Neuron (in vitro differentiated cells): Measurements from ENCODE around the gene DUSP14.
A peak's percentile ranks its signal among the peaks of the same experiment; 100 is the strongest.

Source experiments
- H2AFZ ChIP-seq: one replicate; pipeline ENCODE4 v1.6.1; 2013; ENCODE audit warnings: low read depth, mild to moderate bottlenecking, inconsistent platforms, low read length, moderate library complexity
- H3K27me3 ChIP-seq: one replicate; pipeline ENCODE4 v1.6.1; 2013; ENCODE audit warnings: low read length; ENCODE audit not compliant: insufficient read depth
- H3K36me3 ChIP-seq: one replicate; pipeline ENCODE4 v1.6.1; 2013; ENCODE audit warnings: low read length; ENCODE audit not compliant: insufficient read depth
- H3K4me1 ChIP-seq: one replicate; pipeline ENCODE4 v1.6.1; 2013; ENCODE audit warnings: low read length; ENCODE audit not compliant: insufficient read depth
- H3K4me3 ChIP-seq: 2 replicates; pipeline ENCODE4 v1.5.1; 2013; ENCODE audit warnings: mild to moderate bottlenecking, low read length, moderate library complexity
- H3K9me3 ChIP-seq: one replicate; pipeline ENCODE4 v1.6.1; 2013; ENCODE audit warnings: low read length

DUSP14 gene

GRCh38 chr17:37470181-37470580 is 19.5 kb upstream of the DUSP14 start:
- Histone ChIP-seq H3K9me3 (no peaks in the 10 kb centered on the region), H2AFZ (no peak overlapping the region), H3K4me3 (no peak overlapping the region), H3K4me1 (no peaks in the 10 kb centered on the region), H3K27me3 (no peaks in the 10 kb centered on the region), H3K36me3 (peaks cover 75% of the 10 kb centered on the region)

GRCh38 chr17:37475731-37476420 is 13.8 kb upstream of the DUSP14 start:
- Histone ChIP-seq H3K36me3 (peaks cover 71% of the 10 kb centered on the region), H2AFZ (no peak overlapping the region), H3K4me3 (no peak overlapping the region), H3K4me1 (peaks cover 4% of the 10 kb centered on the region), H3K27me3 (no peaks in the 10 kb centered on the region), H3K9me3 (no peaks in the 10 kb centered on the region)

DNA sequence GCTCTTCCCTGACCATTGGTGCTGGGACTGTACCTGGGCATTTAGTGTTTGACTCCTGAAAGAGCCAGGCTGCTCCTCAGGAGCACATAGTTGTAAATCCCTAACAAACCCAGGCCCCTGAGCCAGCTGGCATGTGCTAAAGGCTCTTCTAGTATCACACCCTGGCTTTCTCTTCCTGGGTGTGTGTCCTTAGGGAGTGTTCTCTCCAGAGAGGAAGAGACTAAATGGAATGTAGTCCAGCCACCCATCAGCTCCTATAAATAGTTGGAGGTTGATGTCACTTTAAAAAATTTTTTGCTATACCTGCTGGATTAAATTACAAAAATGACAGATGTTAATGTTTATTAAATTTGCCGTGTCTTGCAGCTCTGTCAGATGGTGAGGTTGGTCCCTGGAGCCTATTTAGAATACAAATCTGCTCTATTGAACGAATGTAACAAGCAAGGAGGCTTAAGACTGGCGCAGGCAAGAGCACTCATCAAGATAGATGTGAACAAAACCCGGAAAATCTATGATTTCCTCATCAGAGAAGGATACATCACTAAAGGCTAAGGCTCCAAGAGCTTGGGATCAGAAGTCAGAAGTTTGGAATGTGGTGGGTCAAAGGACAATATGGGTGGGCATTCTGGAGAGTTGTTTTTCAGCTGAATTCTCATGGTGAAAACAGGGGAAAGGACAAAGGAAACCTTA is 13.1 kb upstream of the DUSP14 start:
- H3K4me3 ChIP-seq, result no peak overlapping the region
- peaks cover 65% of the 10 kb centered on the region for H3K36me3 ChIP-seq
- H3K27me3 ChIP-seq, result no peaks in the 10 kb centered on the region
- H3K9me3 ChIP-seq, result no peaks in the 10 kb centered on the region
- H3K4me1 ChIP-seq, result peaks cover 4% of the 10 kb centered on the region
- H2AFZ ChIP-seq, result no peak overlapping the region

- Histone ChIP-seq H3K4me1 (peaks cover 9% of the 10 kb centered on the region), H3K36me3 (peaks cover 59% of the 10 kb centered on the region), H2AFZ (no peak overlapping the region), H3K4me3 (no peak overlapping the region), H3K27me3 (no peaks in the 10 kb centered on the region), H3K9me3 (no peaks in the 10 kb centered on the region)
Measured at GRCh38 chr17:37478187-37478586, 11.5 kb upstream of the DUSP14 start.

GRCh38 chr17:37479025-37479424 is 10.7 kb upstream of the DUSP14 start:
- peaks cover 52% of the 10 kb centered on the region for H3K36me3 ChIP-seq
- H3K4me1 ChIP-seq, result peaks cover 14% of the 10 kb centered on the region
- H3K27me3 ChIP-seq, result no peaks in the 10 kb centered on the region
- H2AFZ ChIP-seq, result no peak overlapping the region
- no peaks in the 10 kb centered on the region for H3K9me3 ChIP-seq
- H3K4me3 ChIP-seq, result no peak overlapping the region

GRCh38 chr17:37480427-37480826 is 9.3 kb upstream of the DUSP14 start:
- Histone ChIP-seq H3K4me1 (peaks cover 14% of the 10 kb centered on the region), H3K9me3 (no peaks in the 10 kb centered on the region), H2AFZ (no peak overlapping the region), H3K4me3 (no peak overlapping the region), H3K27me3 (no peaks in the 10 kb centered on the region), H3K36me3 (peaks cover 42% of the 10 kb centered on the region)

GRCh38 chr17:37481001-37481665 is 8.6 kb upstream of the DUSP14 start:
- H3K9me3 ChIP-seq, result no peaks in the 10 kb centered on the region
- H3K36me3 ChIP-seq, result peaks cover 36% of the 10 kb centered on the region
- no peak overlapping the region for H3K4me3 ChIP-seq
- peaks cover 14% of the 10 kb centered on the region for H3K4me1 ChIP-seq
- no peaks in the 10 kb centered on the region for H3K27me3 ChIP-seq
- H2AFZ ChIP-seq, result no peak overlapping the region

DNA sequence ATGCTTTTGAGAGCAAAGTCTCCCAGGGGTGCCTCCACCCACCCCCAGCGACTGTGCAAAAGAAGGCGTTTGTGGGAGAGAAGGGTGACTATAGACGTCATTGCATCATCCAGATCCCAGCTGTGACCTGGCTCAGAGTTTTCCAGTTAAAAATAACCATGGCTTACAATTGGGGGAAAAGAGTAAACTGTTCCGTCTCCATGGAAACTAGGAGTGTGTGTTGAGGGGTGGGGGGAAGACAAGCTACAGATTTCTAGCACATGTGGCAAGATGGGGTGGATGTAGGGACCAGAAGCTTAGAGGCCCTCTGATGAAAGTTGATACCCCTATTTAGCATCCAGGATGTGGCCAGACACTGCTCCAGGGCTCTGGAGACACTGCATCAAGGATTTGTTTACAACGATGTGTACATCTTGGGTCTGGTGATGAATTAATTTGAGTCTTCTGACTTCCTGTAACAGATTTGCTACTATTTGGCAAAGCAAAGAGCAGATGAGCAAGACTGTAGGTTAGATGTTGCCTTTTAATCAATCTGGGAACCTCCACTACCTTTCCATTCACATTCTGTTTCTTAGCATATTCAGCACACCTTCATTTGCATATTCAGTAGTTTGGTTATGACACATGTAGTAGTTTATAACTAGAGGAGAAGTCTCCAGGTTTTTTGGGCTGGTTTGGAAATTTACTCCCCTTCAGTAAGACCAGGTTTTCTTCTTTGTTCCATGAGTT is 6.2 kb upstream of the DUSP14 start:
- H3K4me1 ChIP-seq, result peaks cover 12% of the 10 kb centered on the region
- H3K27me3 ChIP-seq, result no peaks in the 10 kb centered on the region
- H3K4me3 ChIP-seq, result no peak overlapping the region
- peaks cover 15% of the 10 kb centered on the region for H3K36me3 ChIP-seq
- no peaks in the 10 kb centered on the region for H3K9me3 ChIP-seq
- H2AFZ ChIP-seq, result no peak overlapping the region

GRCh38 chr17:37485938-37486570 is 3.6 kb upstream of the DUSP14 start:
- H3K4me3 ChIP-seq, result no peak overlapping the region
- H3K4me1 ChIP-seq, result peaks cover 25% of the 10 kb centered on the region
- H2AFZ ChIP-seq, result no peak overlapping the region
- no peaks in the 10 kb centered on the region for H3K27me3 ChIP-seq
- no peaks in the 10 kb centered on the region for H3K36me3 ChIP-seq
- H3K9me3 ChIP-seq, result no peaks in the 10 kb centered on the region

DNA sequence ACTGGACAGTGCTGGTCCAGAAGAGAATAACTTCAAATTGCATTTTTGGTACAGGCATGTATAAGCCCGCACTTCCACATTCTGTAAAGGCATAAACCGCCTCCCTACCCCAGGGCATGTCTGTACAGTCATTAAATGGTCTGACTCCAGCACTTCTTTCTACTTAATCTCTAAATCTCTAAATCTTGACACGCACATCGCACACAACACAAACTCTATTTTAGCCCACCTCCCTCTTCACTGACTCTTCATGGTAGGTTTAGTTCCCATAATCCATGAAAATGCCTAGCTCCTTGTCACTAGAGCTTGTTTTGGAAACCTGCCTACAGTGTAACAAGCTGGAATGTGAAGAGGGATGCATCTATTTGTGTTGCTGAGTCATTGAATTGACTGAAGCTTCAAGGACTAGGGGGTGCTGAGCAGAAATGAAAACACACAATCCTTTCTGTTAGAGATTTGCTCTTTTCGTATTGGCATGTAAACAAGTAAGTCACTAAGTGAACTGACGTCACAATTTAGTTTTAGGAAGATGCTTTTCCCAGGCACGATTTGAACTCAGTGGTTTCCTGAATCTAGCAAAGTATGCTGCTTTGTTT is 1.6 kb upstream of the DUSP14 start:
- H3K9me3 ChIP-seq, result no peaks in the 10 kb centered on the region
- H3K4me1 ChIP-seq, result peaks cover 40% of the 10 kb centered on the region
- no peak overlapping the region for H3K4me3 ChIP-seq
- no peaks in the 10 kb centered on the region for H3K27me3 ChIP-seq
- no peaks in the 10 kb centered on the region for H3K36me3 ChIP-seq
- H2AFZ ChIP-seq, result no peak overlapping the region

- Histone ChIP-seq H2AFZ (peak overlapping the region; percentile 98), H3K27me3 (no peaks in the 10 kb centered on the region), H3K9me3 (no peaks in the 10 kb centered on the region), H3K4me3 (peak overlapping the region; percentile 98), H3K36me3 (no peaks in the 10 kb centered on the region), H3K4me1 (peaks cover 35% of the 10 kb centered on the region)
Measured at GRCh38 chr17:37488607-37489196, 989 bp upstream of the DUSP14 start.

DNA sequence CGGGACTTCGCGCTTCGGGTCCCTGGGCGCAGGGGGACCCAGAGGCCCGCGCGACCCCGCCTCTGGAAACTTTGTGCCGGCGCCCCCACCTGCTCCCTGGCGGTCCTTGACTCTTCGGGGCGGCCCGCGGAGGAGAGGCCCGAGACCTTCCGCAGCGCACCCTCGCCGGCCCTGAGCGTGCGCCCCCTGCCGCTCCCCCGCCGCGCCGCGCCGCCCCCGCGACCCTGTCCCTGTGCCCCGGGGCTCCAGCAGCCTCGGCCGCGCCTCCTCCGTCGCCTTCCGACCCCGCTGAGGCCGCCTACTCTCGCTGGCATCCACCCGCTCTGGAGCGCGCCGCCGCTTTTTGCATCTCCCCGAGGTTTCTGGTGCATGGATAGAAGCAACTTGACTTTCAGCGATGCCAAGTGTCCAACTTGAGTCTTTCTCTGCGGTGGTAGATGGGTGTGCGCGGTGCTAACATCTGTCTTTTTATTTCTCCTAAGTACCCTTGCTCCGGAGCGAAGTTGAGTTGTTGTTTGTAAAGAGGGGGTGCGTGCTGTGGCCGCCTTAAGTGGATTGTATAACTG is 414 bp downstream of the DUSP14 start:
- Histone ChIP-seq H3K4me1 (peaks cover 37% of the 10 kb centered on the region), H3K27me3 (no peaks in the 10 kb centered on the region), H2AFZ (peak overlapping the region; percentile 62), H3K4me3 (peak overlapping the region; percentile 98), H3K36me3 (no peaks in the 10 kb centered on the region), H3K9me3 (no peaks in the 10 kb centered on the region)
